HuH-7.5 (cell line): ENCODE data around the gene MIA.
"Not testable (repeated sequence)": the region's sequence is repeated elsewhere in the genome, so short reads cannot be mapped to it uniquely, and the experiment has no call there.

Experiments used
- DNase-seq: peaks from one replicate; pipeline ENCODE4 v3.0.0; 2011; ENCODE audit warnings: low spot score

The MIA gene

GRCh38 chr19:40822704-40823553, 47.6 kb downstream of the MIA start:
- not testable (repeated sequence) for DNase-seq

- DNase-seq = not testable (repeated sequence)
Observed at GRCh38 chr19:40824916-40825315, 49.6 kb downstream of the MIA start.

- DNase-seq = not testable (repeated sequence)
Observed at GRCh38 chr19:40825460-40826095, 50.3 kb downstream of the MIA start.

- not testable (repeated sequence) for DNase-seq
Observed at GRCh38 chr19:40826312-40826698, 51.0 kb downstream of the MIA start.

GRCh38 chr19:40826699-40827385, 51.5 kb downstream of the MIA start:
- not testable (repeated sequence) for DNase-seq
